GM18502 (cell line): Measurements from ENCODE around the gene DGKB.

Source experiments
- ATAC-seq: cut with Tn5 transposase; IDR thresholded peaks from one replicate; pipeline ENCODE4 v1.9.1; 2021; ENCODE audit warnings: mild to moderate bottlenecking; ENCODE audit not compliant: unreplicated experiment, poor library complexity

DGKB gene

GRCh38 chr7:14698239-14698638 lies 204.3 kb downstream of the DGKB start:
- no peak for ATAC-seq

GRCh38 chr7:14697684-14698083 lies 204.9 kb downstream of the DGKB start:
- ATAC-seq: no peak

GRCh38 chr7:14691597-14692203 lies 210.9 kb downstream of the DGKB start:
- peak; percentile 52 for ATAC-seq

- peak; percentile 60 for ATAC-seq
Observed at GRCh38 chr7:14691034-14691433, 211.5 kb downstream of the DGKB start.

DNA sequence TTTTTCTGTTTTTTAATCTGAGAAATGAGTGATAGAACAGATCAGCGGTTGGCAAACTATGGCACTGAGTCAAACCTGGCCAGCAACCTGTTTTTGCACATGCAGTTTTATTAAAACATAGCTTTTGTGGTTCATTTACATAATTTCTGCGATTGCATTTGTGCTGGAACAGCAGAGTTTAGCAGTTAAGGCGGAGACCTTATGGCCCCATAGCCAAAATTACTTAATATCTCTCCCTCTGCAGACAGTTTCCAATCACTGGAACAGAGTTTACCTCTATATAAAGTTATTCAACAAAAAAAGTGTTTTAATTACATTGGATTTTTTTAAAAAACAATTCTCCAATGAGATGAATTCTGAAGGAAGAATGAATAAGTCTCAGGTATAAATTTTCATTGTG lies 212.1 kb downstream of the DGKB start:
- no peak for ATAC-seq

DNA sequence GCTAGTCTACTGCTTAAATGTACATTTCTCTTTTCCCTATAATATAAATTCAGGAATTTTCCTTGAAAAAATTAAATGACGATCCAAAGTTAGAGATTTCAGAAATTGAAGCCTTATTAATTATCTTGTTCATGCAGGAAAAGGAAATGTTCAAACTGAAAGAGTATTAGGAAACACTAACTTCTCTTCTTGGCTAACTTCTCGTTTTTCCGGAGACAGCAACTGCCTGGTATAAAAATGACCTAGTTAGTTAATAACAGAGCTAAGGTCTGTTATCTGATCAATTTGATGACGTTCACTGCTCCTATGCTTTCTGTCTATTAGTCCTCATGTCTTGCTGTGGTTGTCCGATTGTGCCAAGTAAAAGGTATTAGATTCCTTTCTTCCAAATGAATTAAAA lies 212.5 kb downstream of the DGKB start:
- no peak for ATAC-seq

- ATAC-seq: no peak
Observed at GRCh38 chr7:14688208-14688607, 214.3 kb downstream of the DGKB start.

DNA sequence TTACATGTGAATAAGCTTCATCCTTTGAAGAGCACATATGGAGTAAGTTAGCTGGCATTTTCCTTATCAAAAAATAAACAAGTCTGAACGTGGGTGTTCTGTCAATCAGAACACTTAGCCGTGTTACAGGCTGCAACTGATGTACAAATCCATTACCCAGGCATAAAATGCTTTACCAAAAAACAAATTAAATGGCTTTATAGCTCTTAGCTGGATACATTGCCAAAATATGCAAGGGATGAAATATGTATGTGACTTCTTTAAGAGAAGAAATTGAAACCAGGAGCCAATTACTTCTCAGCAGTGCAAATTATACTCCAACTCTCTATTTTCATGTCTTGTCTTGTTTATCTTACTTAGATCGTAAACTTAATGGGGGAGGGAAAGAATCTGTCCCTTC lies 214.8 kb downstream of the DGKB start:
- ATAC-seq: no peak

DNA sequence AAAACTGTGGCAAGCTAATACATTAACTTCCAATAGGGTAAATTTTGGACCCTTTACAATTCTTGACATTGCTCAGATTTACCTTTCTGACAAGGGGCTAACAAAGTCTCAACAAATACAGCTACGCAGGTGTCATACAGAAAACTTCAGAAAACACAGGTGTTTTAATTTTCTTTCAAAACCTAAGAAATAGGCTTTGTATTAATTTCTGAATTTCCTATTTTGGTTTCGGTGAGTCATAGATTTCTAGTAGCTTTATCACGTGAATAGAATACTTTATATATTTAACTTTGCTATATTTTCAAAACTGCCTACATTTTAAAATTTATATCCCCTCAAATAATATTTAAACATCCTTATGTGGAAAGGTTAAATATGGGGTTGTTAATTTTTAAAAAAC lies 215.3 kb downstream of the DGKB start:
- no peak for ATAC-seq

DNA sequence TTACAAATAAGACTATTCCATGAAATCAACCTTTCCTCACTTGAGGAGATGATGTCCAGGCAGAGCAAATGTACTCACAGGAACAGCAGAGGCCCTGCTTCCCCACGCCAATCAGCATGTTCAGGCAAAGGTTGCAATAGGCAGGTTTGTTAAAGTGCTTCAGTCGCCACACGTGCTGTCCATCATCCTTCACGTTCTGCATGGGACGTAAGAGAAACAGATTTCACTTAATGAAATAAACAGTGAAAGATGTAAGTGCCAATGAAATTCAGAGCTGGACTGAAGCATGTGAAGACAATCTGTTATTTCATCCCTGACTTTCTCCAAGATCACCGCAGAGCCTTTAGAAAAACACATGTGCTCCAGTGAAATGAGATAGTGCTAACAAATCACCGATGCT lies 217.4 kb downstream of the DGKB start:
- no peak for ATAC-seq

DNA sequence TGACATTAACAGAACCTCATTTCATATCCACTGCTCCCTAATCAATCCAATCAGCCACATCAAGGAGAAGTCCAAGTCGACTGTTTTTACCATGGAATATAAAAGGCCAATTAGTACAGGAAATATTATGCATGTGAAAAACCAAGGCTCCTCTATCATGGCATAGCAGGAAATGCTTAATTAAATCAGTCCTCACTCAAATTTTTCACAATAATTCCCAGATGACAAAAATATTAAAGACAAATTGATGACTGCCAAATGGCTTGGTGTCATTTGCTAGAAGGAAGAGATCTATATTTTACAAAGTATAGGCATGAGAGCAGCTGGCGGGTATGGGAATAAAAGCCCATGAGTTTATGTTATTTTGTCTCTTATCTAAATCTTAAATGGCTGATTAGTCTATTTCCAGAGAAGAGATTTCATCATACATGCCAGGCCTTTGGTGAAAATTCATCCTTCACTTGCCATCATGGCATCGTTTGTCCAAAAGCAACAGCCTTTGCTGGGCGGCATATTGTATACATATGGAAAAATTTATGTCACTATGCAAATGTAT lies 219.6 kb downstream of the DGKB start:
- no peak for ATAC-seq

- ATAC-seq: no peak
Observed at GRCh38 chr7:14676896-14677295, 225.7 kb downstream of the DGKB start.

DNA sequence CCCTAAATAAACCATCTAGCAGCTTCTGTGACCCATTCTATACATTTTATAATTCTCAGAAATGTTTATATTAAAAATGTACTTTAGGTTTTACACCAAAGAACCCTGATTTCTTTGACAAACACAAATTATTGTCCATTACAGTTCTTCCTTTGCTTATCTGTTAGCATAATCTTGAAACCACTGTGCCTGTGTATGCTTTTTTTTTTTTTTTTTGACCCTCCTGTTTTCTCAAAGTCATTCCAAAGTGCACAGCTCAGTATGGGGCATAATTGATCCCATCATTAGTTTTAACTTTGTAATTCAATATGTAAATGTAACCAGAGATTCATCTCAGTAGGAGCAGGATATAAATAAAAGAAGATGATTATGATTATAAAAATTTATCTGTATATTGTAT lies 229.3 kb downstream of the DGKB start:
- ATAC-seq: no peak

DNA sequence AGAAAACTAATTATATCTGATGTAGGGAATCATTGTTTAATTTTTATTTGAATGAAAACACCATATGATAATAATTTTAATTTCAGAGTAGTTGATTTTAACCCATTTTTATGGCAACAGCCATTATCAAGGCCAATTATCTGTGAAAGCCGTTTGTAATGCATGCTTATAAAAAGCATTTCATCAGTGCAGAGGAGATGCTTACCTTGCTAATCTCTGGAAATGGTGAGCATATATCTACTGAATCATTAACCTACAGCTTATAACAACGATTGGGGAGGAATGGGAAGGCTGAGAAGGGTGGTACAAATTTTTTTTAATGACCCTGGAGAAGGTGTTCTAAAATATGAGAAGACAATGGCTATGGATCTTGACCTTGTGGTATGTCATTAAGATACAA lies 235.6 kb downstream of the DGKB start:
- ATAC-seq: no peak

GRCh38 chr7:14666304-14666703 lies 236.2 kb downstream of the DGKB start:
- ATAC-seq: no peak

DNA sequence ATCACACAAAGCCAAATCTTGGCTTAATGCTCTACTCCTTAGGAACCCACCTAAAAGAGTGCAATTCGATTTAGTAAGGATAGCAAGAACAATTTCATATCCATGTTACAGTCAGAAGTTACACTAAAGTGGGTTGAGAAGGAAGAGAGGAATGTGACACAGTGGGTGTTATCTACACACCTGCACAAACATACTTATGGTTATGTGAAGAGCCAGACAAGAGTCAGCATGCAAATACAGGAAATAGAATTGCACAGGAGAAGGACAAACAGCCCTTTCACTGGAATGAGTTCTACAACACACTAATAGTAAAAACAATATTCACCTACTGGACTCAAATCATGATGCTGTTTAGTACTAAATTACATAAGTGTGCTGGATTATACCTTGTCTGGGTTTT lies 262.8 kb downstream of the DGKB start:
- no peak for ATAC-seq

GRCh38 chr7:14639329-14639728 lies 263.2 kb downstream of the DGKB start:
- ATAC-seq: no peak

GRCh38 chr7:14637968-14638367 lies 264.6 kb downstream of the DGKB start:
- no peak for ATAC-seq

DNA sequence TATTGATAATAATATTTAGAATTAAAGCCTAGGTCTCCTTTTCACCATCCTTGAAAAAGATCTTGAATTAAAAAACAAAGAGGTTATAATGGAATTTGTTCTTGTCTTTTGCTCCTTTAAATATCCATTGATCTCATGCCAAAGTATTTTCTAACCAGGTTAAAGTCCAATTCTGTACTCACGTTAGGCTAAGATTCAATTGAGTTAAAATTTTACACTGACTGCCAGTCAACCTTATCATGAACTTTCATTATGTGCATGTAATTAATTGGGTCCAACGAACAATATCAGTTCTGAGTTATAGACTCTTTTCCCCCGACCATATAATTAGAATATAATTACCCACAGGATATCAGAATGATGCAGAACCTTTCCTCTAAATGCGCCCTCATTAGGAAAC lies 266.6 kb downstream of the DGKB start:
- no peak for ATAC-seq

DNA sequence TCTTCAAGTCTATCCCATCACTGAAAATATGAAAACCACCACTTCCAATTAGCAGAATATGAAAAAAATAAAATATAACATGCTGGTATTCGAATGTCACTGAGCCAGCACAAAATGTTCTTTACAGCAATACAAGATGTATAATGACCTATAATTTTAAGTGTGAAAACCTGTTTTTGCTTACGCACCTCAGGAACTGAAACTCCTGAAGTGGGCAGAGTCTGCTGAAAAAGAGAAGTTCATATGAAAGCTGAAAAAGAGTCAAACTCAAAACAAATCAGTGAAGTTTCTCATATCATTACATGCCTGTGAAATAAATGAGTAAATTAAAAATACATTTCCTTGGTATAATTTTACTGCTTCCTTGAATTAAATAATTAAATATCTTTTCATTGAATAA lies 272.5 kb downstream of the DGKB start:
- peak; percentile 69 for ATAC-seq

DNA sequence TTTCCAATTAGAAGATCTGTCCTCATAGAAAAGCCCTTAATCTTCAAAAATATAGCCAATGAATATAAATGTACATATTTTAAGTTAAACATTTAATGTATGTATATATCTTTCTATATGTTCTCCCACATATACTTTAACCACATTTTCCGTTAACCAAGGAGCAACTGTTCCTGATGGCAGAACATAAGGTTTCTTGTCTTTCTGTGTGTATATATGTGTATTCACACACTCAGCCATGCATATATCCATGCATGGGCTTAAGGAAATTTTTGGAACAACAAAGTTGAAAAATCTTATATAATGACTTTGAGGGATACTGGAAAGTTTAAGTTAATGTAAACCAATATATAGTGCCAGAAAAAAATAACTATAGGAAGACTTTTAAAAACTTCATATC lies 274.0 kb downstream of the DGKB start:
- ATAC-seq: no peak

GRCh38 chr7:14626076-14626475 lies 276.5 kb downstream of the DGKB start:
- ATAC-seq: no peak

DNA sequence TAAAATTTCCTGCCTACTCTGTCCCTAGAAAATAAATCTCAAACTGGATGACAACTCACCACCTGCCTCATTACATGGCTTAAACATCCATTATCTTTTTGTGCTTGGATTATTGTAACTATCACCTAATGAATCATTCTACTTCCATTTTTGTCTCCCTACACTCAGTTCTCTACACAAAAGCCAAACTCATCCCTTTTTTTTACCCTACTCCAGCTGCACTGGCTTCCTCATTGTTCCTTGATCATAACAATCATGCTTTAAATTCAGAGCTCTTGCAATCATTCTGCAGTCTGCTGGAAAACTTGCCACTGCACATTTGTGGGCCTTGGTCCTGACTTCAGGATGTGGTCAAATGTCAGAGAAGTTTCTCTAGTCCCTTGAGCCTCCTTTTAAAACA lies 280.0 kb downstream of the DGKB start:
- ATAC-seq: no peak
